Measurements from ENCODE around the gene ZNF519.

DNA sequence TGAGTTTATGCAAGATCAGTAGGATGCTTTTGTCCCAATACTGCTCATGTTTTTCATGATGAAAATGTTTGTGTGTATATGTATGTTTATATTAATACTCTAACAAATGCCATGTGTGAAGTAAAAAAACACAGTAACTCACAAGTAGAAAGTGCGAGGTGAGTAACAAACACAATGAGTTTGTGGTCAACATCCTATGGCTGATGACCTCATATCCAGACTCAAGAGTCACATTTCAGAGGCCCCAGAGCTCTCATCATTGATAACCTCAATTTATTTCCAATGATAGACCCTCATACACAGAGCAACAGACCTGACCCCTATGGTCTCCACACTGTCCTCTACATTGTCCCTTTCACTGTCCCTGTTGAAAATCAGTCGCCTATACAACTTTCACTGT is 34.5 kb downstream of the ZNF519 start:
- no peak for TF ChIP-seq POLR2A (IDR thresholded peaks at IDR 0.05; ENCODE audit: low read length)
- TF ChIP-seq GATA1 (IDR thresholded peaks at IDR 0.05; ENCODE audit: low read depth, low read length): no peak
